GM19240 (cell line): Measurements from ENCODE around the gene DUOXA1.

Source experiments
- DNase-seq: peaks from one replicate; pipeline ENCODE4 v3.0.0; 2011; ENCODE audit warnings: low spot score; ENCODE audit not compliant: insufficient read length

Gene DUOXA1

DNA sequence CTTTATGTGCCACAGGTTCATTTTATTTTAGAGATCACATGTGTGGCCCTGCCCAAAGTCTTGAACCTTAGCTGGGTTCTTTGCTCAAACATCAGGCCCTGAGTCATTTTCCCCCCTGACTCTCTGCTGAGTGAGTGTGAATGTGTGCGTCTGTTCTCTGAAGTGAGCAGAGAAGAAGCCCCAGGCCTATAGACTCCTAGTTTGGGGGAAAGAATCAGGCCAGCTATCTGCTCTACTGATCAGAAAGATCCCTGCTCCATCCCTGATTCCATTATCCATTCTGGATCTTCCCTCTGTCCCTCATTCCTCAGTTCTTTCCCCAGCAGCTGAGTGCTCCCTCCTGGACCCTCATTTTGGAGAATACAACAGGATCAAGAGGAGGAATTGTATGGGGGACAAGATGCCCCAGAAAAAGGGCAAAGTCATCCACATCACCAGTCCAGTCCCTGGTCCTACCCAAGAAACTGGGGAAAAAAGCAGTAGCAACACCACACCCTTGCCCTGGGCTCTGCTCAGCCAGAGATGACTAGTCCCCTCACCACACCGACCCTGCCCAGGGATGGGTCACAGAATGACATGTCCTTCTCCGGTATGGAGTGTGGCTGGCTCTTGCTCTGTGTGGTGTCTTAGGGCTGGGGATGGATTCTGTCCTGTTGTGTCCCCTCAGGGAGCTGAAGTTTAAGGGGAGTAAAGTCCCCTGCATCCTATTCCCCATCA is 3.3 kb upstream of the DUOXA1 start:
- no peak for DNase-seq

DNA sequence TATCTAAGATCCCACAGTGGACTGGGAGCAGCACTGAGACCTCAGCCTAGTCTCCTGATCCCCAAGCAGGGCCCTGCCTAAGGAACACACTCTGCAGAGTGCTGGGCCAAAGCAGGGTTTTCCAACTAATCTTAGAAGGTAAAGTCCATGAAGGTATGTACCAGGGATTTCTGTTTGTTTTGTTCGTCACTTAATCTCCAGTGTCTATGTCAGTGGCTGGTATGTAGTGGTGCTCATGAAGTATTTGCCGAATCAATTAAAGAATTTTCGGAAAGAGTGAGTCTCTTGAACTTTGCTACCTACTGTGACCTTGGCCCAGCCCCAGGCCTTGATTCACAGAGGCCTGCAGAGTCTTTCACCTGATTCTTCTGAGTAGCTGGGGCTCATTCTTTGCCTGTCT is 1.8 kb upstream of the DUOXA1 start:
- DNase-seq: no peak

DNA sequence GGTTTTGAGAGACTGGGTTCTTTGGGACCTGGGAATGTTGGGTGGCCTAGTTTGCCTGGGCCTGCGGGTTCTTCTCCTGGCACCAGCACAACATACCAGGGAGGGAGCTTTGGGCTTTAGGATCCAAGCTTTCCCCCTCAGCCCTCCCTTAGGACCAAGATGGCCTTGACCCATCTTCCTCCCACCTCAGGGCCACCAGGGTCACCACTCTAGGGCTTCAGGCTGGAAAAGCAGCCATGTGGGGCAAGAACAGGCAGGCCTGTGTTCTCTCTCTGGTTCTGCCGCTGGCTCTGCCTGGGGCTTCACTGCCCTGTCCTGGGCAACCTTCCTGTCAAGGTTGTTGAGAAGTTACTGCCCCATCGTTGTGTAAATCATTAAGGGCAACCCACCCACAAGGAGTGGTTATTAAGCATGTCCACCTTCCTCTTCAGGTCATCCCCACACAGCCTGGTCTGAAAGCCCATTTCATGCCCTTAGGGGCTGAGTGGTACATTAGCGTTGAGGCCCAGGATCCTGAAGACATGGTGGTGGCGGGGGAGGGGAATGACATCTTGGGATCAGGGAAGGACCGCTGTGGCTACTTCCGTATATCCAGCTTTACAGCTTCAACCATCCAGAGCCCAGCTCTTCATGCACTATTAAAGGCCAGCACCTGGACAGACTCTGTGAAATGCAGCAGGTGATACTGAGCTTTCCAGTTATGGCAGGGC is 767 bp upstream of the DUOXA1 start:
- DNase-seq: no peak

DNA sequence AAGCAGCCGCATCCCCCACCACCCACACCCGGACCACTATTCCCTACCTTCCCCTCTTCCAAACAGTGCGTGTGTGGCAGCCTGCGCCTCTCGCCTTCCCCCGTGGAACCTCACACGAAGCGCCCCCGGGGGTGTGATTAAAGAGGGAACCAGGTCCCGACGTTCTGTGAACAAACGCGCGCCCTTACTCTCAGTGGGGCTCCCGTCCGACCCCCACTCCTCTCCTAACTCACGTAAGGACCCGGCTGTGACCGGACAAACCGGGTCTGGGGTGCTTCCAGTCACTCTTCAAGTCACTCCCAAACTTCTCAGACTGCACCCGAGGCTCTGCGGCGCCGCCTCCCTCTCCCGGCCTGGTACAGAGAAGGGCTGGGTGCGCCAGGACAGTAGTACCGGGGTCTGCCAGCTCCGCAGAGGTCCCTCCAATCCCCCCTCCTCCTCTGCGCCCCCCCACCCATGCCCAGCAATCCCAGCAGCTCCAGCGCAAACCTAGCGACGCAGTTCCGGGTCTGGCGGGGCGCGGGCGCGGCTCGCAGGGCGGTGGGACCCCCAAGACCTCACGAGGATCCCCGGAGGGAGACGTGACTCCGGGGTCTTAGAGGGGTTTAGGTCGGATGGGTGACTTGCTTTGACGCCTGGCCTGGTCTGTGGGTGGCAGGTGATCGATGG is 574 bp downstream of the DUOXA1 start:
- DNase-seq: no peak

DNA sequence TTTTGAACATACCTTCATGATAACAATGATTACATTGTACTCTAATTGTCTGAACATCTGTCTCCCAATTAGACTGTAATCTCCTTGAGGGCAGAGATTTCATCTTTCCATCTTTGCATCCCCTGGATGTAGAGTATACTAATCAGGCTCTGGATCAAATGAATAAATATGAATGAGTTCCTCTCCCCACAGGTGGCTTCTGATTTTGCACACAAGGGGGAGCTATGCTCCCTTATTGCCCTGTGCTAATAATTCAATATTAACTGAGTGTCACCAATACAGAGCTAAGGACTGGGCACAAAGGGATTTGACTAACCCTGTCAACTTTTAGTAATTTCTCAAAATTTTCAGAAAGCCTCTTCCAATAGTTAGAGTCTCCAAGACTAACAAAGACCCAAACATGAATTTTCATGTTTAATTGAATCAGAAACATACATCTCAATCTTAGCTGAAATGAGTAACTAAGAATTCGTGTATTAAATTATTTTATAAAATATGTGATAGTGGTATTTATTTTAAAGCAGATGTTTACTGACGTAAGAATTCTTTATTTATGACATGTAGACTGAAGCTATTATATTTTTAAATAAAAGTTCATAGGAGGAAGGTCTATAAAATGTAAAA is 3.0 kb downstream of the DUOXA1 start:
- DNase-seq: no peak

DNA sequence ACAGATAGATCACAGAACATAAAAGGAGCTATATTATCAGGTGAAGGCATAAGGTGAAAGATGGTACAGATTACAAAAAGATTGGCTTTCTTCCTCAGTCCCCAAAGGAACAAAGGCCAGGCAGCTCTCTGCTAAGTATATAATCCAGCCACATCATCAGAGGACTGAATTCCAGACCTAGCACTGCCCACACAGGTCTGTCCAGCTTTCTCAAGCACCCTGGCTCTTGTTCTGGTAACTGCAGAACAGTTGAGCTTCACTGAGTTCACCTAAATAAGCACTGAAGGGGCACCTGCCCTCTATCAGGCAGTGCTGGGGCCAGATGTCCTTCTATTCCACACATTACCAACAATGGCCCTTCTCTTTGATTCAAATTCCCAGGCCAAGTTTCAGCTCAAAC is 6.3 kb downstream of the DUOXA1 start:
- no peak for DNase-seq

DNA sequence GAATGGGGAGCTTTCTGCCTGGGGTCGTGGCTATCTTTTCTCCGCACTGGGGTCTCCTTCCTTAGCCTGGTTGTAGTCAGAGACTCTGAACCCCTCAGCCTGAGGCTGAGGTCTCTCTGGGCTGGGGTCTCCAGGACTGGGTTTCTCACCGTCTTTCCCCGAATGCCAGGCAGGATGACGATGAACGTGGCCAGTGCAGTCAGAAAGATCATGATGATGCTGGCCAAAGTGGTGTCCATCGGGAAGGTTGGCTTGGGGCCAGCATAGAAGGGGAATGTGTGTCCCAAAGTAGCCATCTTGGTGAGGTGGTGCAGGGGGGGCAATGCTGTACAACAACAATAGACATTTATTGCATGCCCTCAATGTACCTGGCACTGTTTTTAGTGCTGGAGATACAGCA is 7.0 kb downstream of the DUOXA1 start:
- DNase-seq: no peak

DNA sequence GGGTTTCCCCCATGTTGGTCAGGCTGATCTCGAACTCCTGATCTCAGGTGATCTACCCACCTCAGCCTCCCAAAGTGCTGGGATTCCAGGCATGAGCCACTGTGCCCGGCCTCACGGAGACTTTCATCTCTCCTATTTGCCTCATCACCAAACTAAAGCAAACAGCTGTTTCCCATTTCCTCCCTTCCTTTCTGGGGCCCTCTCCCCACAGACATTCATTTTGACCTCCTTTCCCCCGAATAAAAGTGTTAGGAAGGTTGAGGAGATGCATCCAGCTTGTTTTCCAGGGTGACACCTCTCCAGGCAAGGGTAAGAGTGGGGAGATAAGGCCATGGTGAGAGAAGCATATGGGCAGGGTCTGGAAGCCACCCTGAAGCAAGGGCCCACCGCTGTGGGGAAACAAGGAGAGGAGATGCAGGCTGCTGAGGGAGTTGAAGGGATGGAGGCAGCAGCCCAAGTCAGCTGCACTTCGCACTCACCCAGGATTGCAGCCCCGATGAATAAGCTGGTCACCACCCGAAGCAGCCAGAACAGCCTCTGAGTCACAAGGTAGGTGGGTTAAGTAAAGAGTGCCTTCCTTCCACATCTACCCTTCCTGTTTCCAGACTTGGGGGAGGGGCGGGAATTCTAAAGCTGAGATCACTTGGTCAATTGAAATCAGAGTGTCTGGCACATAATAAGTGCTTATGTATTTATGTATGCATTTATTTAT is 7.8 kb downstream of the DUOXA1 start:
- DNase-seq: no peak

DNA sequence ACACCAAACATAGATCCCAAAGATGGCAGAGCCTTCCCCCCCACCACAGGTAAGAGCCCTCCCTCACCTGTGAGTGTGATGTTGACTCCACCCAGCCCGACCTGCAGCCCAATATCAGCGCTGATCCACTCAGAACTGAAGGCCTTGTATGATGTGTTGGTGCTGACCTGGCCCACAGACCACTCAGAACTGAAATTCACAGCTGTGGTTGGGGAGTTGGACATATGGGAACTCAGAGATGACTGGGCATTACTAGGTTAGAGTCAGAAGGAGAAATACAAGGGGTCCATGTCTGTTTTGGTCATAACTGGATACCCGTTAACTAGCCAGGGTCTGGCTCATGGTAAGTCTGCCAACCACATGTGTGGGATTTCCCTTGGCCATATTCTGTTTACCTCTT is 8.7 kb downstream of the DUOXA1 start:
- no peak for DNase-seq

DNA sequence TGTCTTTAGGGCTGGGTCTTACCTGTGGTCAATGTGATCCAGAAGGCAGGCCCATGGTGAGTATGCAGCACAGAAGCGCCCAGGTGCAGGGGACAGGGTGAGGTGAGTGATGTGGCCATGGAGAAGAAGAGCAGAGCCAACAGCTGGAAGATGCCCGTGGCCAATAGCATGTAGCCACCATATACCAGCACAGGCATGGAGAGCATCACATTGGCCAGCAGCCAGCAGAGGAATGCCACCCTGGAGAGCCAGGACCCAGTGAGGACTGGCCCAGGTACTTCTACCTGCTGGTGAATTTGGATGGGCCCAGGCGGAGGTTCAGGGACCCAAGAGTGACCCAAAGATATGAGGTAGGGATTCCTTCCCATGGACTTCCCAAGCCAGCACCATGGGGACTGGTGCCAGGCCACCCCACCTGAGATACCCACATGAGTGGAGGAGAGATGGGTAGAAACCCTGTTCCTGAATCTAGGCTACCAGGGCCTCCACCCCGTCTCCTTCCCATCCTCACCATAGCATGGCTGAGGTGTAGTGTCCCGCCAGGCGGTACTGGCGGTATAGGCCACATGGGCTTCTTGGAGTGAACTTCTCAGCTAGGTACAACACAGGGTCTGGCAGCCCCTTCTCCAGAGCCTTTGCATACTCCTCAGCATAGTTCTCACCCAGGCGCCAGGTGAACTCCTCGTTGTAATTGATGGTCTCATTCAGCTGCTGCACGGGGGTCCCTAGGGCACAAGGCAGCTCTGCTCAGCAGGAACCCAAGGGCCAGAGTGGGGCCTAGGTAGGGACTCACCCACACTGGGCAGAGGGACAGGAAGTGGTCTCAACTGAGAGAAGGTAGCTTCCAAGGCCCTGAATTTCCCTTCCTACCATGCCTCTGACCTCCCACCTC is 9.4 kb downstream of the DUOXA1 start:
- no peak for DNase-seq

DNA sequence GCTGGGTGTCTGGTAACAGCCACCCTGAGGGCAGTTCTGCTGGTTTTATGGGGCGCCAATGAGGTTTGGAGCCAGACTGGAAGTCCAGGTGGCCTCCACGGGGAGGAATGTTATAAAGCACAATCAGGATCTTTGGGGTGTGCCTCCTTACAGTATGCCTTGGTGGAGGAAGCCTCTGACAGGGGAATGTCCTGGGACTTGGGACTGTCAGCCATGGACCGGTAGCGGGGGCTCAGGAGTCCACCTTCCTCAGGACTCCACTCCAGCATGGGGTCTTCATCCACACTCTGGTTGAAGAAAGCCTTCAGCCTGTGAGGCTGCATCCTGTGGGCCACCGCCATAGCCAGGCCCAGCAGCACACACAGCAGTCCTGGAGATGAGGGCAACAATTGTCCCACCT is 10.7 kb downstream of the DUOXA1 start:
- no peak for DNase-seq

DNA sequence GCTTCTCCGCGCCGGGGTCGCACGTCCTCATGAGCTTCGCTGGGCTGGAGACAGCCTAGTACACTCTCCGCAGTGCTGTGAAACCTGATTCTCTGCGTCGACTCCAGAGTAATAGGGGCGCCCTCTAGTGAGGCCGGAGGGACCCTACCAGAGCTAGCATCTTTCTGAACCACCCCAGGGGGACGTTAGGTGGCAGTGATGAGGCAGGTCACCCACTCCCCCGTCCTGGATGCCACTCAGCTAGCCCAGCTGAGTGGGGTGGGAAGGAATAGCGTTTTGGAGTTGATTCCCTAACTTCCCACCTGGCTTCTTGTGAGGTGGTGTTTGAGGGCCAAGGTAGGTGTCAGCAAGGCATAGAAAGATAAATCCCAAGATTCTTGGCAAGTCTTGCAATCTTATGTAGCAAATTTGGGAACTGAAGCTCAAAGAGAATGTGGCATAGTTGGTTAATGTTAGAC is 11.5 kb downstream of the DUOXA1 start:
- peak; percentile 95 for DNase-seq

DNA sequence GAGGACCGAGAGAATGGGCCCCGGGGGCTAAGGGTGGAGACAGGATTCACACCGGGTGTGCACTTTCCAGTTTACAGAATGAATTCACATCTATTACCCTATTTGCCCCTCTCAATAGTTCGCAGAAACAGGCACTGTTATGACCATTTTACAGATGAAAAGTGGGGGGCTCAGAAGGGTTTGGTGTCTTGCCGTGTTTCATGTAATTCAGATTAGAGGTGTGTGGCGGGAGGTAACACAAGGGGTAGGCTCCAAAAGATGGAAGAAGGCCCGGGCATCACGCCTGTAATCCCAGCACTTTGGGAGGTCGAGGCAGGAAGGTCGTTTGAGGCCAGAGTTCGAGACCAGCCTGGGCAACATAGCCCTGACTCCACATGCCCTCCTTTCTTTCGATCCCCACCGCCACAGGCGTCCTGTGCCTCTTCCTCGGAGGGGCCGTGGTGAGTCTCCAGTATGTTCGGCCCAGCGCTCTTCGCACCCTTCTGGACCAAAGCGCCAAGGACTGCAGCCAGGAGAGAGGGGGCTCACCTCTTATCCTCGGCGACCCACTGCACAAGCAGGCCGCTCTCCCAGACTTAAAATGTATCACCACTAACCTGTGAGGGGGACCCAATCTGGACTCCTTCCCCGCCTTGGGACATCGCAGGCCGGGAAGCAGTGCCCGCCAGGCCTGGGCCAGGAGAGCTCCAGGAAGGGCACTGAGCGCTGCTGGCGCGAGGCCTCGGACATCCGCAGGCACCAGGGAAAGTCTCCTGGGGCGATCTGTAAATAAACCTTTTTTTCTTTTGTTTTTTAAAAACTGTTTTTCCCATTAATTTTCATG is 12.2 kb downstream of the DUOXA1 start:
- no peak for DNase-seq

DNA sequence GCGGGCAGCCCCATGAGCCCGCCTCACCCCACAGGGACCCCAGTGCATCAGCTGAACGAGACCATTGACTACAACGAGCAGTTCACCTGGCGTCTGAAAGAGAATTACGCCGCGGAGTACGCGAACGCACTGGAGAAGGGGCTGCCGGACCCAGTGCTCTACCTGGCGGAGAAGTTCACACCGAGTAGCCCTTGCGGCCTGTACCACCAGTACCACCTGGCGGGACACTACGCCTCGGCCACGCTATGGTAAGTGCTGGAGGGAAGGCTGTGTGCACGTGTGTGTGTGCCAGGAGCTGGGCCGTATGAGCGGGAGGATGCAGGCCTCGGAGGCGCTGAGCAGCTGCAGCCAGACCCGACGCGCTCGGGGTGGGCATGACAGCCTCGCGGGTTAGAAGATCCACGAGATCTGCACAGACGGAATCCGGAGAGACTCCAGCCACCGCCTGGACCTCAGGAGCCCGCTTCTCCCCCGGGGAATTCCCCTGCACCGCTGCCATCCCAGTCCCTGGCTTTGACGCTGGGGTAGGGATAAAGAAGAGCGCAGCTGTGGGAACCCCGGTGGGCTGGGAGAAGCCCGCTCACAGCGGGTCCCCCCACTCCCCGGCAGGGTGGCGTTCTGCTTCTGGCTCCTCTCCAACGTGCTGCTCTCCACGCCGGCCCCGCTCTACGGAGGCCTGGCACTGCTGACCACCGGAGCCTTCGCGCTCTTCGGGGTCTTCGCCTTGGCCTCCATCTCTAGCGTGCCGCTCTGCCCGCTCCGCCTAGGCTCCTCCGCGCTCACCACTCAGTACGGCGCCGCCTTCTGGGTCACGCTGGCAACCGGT is 13.0 kb downstream of the DUOXA1 start:
- DNase-seq: no peak

DNA sequence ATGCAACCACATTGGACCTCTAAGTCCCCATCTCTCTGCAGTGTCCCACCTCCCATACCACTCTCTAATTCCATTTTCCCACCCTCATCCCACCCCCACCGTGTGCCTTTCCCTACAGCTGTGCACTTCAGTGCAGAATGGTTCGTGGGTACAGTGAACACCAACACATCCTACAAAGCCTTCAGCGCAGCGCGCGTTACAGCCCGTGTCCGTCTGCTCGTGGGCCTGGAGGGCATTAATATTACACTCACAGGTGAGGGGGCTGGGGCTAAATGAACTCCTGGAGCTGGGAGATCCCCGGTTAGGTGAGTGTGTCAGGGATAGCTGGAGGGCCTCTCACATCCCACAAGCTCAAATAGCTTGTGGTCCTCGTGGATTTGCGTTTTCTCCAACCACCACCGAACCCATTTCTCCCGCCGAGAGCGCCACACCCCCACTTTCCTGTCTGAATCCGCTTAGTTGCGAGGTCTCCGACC is 13.6 kb downstream of the DUOXA1 start:
- DNase-seq: no peak

DNA sequence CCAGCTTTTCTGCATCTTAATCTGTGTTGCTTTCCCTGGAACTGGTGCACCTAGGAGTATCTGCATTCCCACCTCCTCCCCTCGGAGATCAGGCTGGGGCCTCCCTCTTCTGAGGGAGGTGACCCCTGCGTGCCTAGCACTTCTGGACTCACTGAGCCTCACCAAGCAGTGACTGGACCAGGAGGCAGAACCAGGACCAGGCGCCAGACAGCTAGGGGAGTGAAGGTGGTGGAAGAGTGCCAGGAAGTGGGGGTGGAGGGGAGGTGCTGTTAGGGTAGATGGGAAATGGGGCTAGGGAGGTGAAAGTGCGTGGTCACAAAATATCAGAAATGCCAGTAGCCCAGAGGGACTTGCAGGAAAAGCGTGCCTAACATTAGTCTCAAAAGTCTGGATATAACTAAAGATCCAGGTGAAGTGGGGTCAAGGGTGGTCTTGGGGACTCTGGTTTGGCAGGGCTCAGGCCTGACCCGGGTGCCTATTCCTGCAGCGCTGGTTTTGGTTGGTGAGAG is 14.3 kb downstream of the DUOXA1 start:
- DNase-seq: no peak

DNA sequence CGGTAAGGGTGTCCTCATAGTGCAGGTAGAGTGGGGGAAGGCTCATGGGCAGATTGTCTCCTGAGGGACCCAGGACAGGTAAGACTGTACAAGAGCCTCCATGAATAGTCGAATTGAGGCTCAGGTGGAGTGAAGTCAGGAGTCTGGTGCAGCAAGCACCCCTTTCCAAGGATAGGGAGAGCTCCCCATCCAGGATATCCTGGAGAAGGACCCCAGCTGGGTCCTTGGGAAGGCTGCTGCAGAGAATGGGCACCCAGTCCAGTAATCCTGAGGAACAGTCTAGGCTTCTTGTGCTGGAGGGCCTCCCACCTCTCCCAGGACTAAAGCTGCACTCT is 15.0 kb downstream of the DUOXA1 start:
- DNase-seq: no peak

DNA sequence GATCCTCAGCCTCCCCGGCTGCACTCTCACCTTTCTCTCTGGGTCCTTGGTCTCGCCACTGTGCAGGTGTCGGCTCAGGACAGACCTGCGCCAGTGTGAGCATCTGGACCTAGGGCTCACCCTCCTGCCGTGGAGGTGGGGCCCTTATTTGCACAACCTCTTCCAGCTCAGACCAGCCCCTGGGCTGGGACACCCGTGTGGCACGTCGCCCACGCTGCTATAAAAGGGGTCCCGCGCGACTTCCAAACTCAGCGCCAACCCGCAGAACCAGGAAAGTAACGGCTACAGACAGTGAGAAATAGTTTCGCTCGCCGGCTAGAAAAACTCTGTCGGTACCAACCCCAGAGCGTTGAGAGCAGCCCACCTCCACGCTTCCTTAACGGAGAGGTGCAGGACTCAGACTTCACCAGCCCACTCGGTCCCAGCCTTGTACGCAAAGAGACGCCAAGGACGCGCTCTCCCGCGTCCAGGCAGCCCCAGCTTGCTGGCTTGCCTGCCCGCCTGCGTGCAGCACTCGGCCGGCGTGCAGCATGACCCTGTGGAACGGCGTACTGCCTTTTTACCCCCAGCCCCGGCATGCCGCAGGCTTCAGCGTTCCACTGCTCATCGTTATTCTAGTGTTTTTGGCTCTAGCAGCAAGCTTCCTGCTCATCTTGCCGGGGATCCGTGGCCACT is 15.5 kb downstream of the DUOXA1 start, which contains the start of the genes DUOX2 and DUOXA2:
TSS of gene DUOX2 (minus strand) at position 97 of the 675 bp plus-strand sequence. CDS start 761 bp downstream, outside the sequence.
TSS of gene DUOXA2 (plus strand) at position 251 of the 675 bp plus-strand sequence. CDS start at position 531, 280 bp downstream.
- no peak for DNase-seq
